ENCODE results near the gene ZBTB11.
"Not testable (repeated sequence)": the region's sequence is repeated elsewhere in the genome, so short reads cannot be mapped to it uniquely, and the experiment has no call there.

The ZBTB11 gene

GRCh38 chr3:101629219-101629618 lies 47.7 kb downstream of the ZBTB11 start:
- no peaks in the 10 kb centered on the region for H3K4me1 ChIP-seq (ENCODE audit: control insufficient read depth, insufficient read depth, low read length)
- H3K9me3 ChIP-seq (replicated peaks; ENCODE audit: low read length), result no peaks in the 10 kb centered on the region
- H3K9ac ChIP-seq (ENCODE audit: low read depth, low read length), result no peak overlapping the region
- H3K4me2 ChIP-seq (ENCODE audit: low read length), result no peak overlapping the region
- no peak overlapping the region for H3K4me3 ChIP-seq (ENCODE audit: low read length)
- peaks cover 3% of the 10 kb centered on the region for H3K27me3 ChIP-seq (ENCODE audit: control insufficient read depth, insufficient read depth, low read length)
- H3K36me3 ChIP-seq (ENCODE audit: insufficient read depth, low read length), result no peaks in the 10 kb centered on the region

GRCh38 chr3:101625879-101626278 lies 51.1 kb downstream of the ZBTB11 start:
- no peaks in the 10 kb centered on the region for H3K36me3 ChIP-seq (ENCODE audit: insufficient read depth, low read length)
- no peak overlapping the region for H3K4me2 ChIP-seq (ENCODE audit: low read length)
- no peaks in the 10 kb centered on the region for H3K4me1 ChIP-seq (ENCODE audit: control insufficient read depth, insufficient read depth, low read length)
- no peak overlapping the region for H3K4me3 ChIP-seq (ENCODE audit: low read length)
- H3K9ac ChIP-seq (ENCODE audit: low read depth, low read length), result no peak overlapping the region
- no peaks in the 10 kb centered on the region for H3K9me3 ChIP-seq (replicated peaks; ENCODE audit: low read length)
- no peaks in the 10 kb centered on the region for H3K27me3 ChIP-seq (ENCODE audit: control insufficient read depth, insufficient read depth, low read length)

- Histone ChIP-seq H3K9me3 (replicated peaks; ENCODE audit: low read length) (no peaks in the 10 kb centered on the region), H3K27me3 (ENCODE audit: control insufficient read depth, insufficient read depth, low read length) (no peaks in the 10 kb centered on the region), H3K4me2 (ENCODE audit: low read length) (no peak overlapping the region), H3K4me3 (ENCODE audit: low read length) (no peak overlapping the region), H3K4me1 (ENCODE audit: control insufficient read depth, insufficient read depth, low read length) (no peaks in the 10 kb centered on the region), H3K9ac (ENCODE audit: low read depth, low read length) (no peak overlapping the region), H3K36me3 (ENCODE audit: insufficient read depth, low read length) (no peaks in the 10 kb centered on the region)
Observed at GRCh38 chr3:101624857-101625256, 52.1 kb downstream of the ZBTB11 start.

- Histone ChIP-seq H3K9ac (ENCODE audit: low read depth, low read length) (no peak overlapping the region), H3K9me3 (replicated peaks; ENCODE audit: low read length) (no peaks in the 10 kb centered on the region), H3K4me1 (ENCODE audit: control insufficient read depth, insufficient read depth, low read length) (no peaks in the 10 kb centered on the region), H3K4me2 (ENCODE audit: low read length) (no peak overlapping the region), H3K4me3 (ENCODE audit: low read length) (no peak overlapping the region), H3K27me3 (ENCODE audit: control insufficient read depth, insufficient read depth, low read length) (no peaks in the 10 kb centered on the region), H3K36me3 (ENCODE audit: insufficient read depth, low read length) (no peaks in the 10 kb centered on the region)
Observed at GRCh38 chr3:101623656-101624055, 53.3 kb downstream of the ZBTB11 start.

GRCh38 chr3:101619734-101620133 lies 57.2 kb downstream of the ZBTB11 start:
- no peak overlapping the region for H3K9ac ChIP-seq (ENCODE audit: low read depth, low read length)
- H3K27me3 ChIP-seq (ENCODE audit: control insufficient read depth, insufficient read depth, low read length), result no peaks in the 10 kb centered on the region
- no peak overlapping the region for H3K4me3 ChIP-seq (ENCODE audit: low read length)
- H3K36me3 ChIP-seq (ENCODE audit: insufficient read depth, low read length), result no peaks in the 10 kb centered on the region
- no peak overlapping the region for H3K4me2 ChIP-seq (ENCODE audit: low read length)
- H3K9me3 ChIP-seq (replicated peaks; ENCODE audit: low read length), result no peaks in the 10 kb centered on the region
- no peaks in the 10 kb centered on the region for H3K4me1 ChIP-seq (ENCODE audit: control insufficient read depth, insufficient read depth, low read length)

- no peak overlapping the region for H3K4me3 ChIP-seq (ENCODE audit: low read length)
- no peak overlapping the region for H3K9ac ChIP-seq (ENCODE audit: low read depth, low read length)
- H3K27me3 ChIP-seq (ENCODE audit: control insufficient read depth, insufficient read depth, low read length), result no peaks in the 10 kb centered on the region
- H3K4me2 ChIP-seq (ENCODE audit: low read length), result no peak overlapping the region
- no peaks in the 10 kb centered on the region for H3K9me3 ChIP-seq (replicated peaks; ENCODE audit: low read length)
- no peaks in the 10 kb centered on the region for H3K4me1 ChIP-seq (ENCODE audit: control insufficient read depth, insufficient read depth, low read length)
- no peaks in the 10 kb centered on the region for H3K36me3 ChIP-seq (ENCODE audit: insufficient read depth, low read length)
Observed at GRCh38 chr3:101618726-101619125, 58.2 kb downstream of the ZBTB11 start.

- no peak overlapping the region for H3K4me2 ChIP-seq (ENCODE audit: low read length)
- H3K4me1 ChIP-seq (ENCODE audit: control insufficient read depth, insufficient read depth, low read length), result no peaks in the 10 kb centered on the region
- H3K9ac ChIP-seq (ENCODE audit: low read depth, low read length), result no peak overlapping the region
Observed at GRCh38 chr3:101617478-101617877, 59.5 kb downstream of the ZBTB11 start.

GRCh38 chr3:101615525-101615924 lies 61.4 kb downstream of the ZBTB11 start:
- Histone ChIP-seq H3K4me2 (ENCODE audit: low read length) (no peak overlapping the region), H3K27me3 (ENCODE audit: control insufficient read depth, insufficient read depth, low read length) (no peaks in the 10 kb centered on the region), H3K36me3 (ENCODE audit: insufficient read depth, low read length) (no peaks in the 10 kb centered on the region), H3K9me3 (replicated peaks; ENCODE audit: low read length) (no peaks in the 10 kb centered on the region), H3K9ac (ENCODE audit: low read depth, low read length) (no peak overlapping the region), H3K4me3 (ENCODE audit: low read length) (no peak overlapping the region), H3K4me1 (ENCODE audit: control insufficient read depth, insufficient read depth, low read length) (no peaks in the 10 kb centered on the region)

More at GRCh38 chr3:101617478-101617877, 59.5 kb downstream of the ZBTB11 start:
- Histone ChIP-seq H3K9me3 (replicated peaks; ENCODE audit: low read length) (no peaks in the 10 kb centered on the region), H3K4me3 (ENCODE audit: low read length) (no peak overlapping the region), H3K27me3 (ENCODE audit: control insufficient read depth, insufficient read depth, low read length) (no peaks in the 10 kb centered on the region), H3K36me3 (ENCODE audit: insufficient read depth, low read length) (no peaks in the 10 kb centered on the region)

GRCh38 chr3:101613014-101613413 lies 63.9 kb downstream of the ZBTB11 start:
- H3K27me3 ChIP-seq (ENCODE audit: control insufficient read depth, insufficient read depth, low read length); H3K36me3 ChIP-seq (ENCODE audit: insufficient read depth, low read length); H3K4me3 ChIP-seq (ENCODE audit: low read length); H3K9me3 ChIP-seq (replicated peaks; ENCODE audit: low read length); H3K4me1 ChIP-seq (ENCODE audit: control insufficient read depth, insufficient read depth, low read length); H3K4me2 ChIP-seq (ENCODE audit: low read length); H3K9ac ChIP-seq (ENCODE audit: low read depth, low read length): not testable (repeated sequence)

GRCh38 chr3:101611023-101611422 lies 65.9 kb downstream of the ZBTB11 start:
- Histone ChIP-seq H3K4me3 (ENCODE audit: low read length) (no peak overlapping the region), H3K27me3 (ENCODE audit: control insufficient read depth, insufficient read depth, low read length) (no peaks in the 10 kb centered on the region), H3K9me3 (replicated peaks; ENCODE audit: low read length) (no peaks in the 10 kb centered on the region), H3K4me1 (ENCODE audit: control insufficient read depth, insufficient read depth, low read length) (no peaks in the 10 kb centered on the region), H3K9ac (ENCODE audit: low read depth, low read length) (no peak overlapping the region), H3K36me3 (ENCODE audit: insufficient read depth, low read length) (no peaks in the 10 kb centered on the region), H3K4me2 (ENCODE audit: low read length) (no peak overlapping the region)

- not testable (repeated sequence) for H3K27me3 ChIP-seq (ENCODE audit: control insufficient read depth, insufficient read depth, low read length); H3K36me3 ChIP-seq (ENCODE audit: insufficient read depth, low read length); H3K4me3 ChIP-seq (ENCODE audit: low read length); H3K4me2 ChIP-seq (ENCODE audit: low read length); H3K9ac ChIP-seq (ENCODE audit: low read depth, low read length); H3K4me1 ChIP-seq (ENCODE audit: control insufficient read depth, insufficient read depth, low read length); H3K9me3 ChIP-seq (replicated peaks; ENCODE audit: low read length)
Observed at GRCh38 chr3:101605398-101605797, 71.5 kb downstream of the ZBTB11 start.

GRCh38 chr3:101603184-101603583 lies 73.7 kb downstream of the ZBTB11 start:
- peaks cover 5% of the 10 kb centered on the region for H3K36me3 ChIP-seq (ENCODE audit: insufficient read depth, low read length)
- H3K27me3 ChIP-seq (ENCODE audit: control insufficient read depth, insufficient read depth, low read length), result no peaks in the 10 kb centered on the region
- no peak overlapping the region for H3K4me3 ChIP-seq (ENCODE audit: low read length)
- H3K9me3 ChIP-seq (replicated peaks; ENCODE audit: low read length), result no peaks in the 10 kb centered on the region
- no peak overlapping the region for H3K9ac ChIP-seq (ENCODE audit: low read depth, low read length)
- no peak overlapping the region for H3K4me2 ChIP-seq (ENCODE audit: low read length)
- no peaks in the 10 kb centered on the region for H3K4me1 ChIP-seq (ENCODE audit: control insufficient read depth, insufficient read depth, low read length)

Measured in skeletal muscle satellite cell (primary cell).